GM23338 (cell line): ENCODE data around the gene NDEL1. TPM values are rescaled to one million over a fixed set of nuclear protein-coding genes. Genes with fewer than 3 reads are reported as not detected.
A peak's percentile ranks its signal among the peaks of the same experiment; 100 is the strongest.

ENCODE experiments used
- ATAC-seq: fragments of 200-7000 bp; cut with Tn5 transposase; 3 replicates; pipeline ENCODE4 v1.9.1; 2020
- DNase-seq: peaks from one replicate; pipeline ENCODE4 v3.0.0-alpha.2; 2015; ENCODE audit warnings: low spot score
- H2AFZ ChIP-seq: fragments of 200-600 bp; sonication (generic); 2 replicates; pipeline ENCODE4 v1.8.0; 2016; ENCODE audit warnings: antibody characterized with exemption, mild to moderate bottlenecking, moderate library complexity
- H3F3A ChIP-seq: fragments of 200-600 bp; sonication (generic); replicated peaks from 2 replicates; pipeline ENCODE4 v1.8.0; 2017; ENCODE audit warnings: antibody characterized with exemption, mixed run types, low read depth
- H3K27ac ChIP-seq: fragments of 200-600 bp; sonication (generic); 2 replicates; pipeline ENCODE4 v1.6.1; 2016; ENCODE audit warnings: low read depth
- H3K27me3 ChIP-seq: fragments of 200-600 bp; sonication (generic); 2 replicates; pipeline ENCODE4 v1.8.0; 2016; ENCODE audit warnings: mild to moderate bottlenecking, mixed run types, moderate library complexity; ENCODE audit not compliant: insufficient read depth
- H3K36me3 ChIP-seq: fragments of 200-600 bp; sonication (generic); 2 replicates; pipeline ENCODE4 v1.8.0; 2016; ENCODE audit warnings: mild to moderate bottlenecking; ENCODE audit not compliant: insufficient read depth
- H3K4me1 ChIP-seq: fragments of 200-600 bp; sonication (generic); 2 replicates; pipeline ENCODE4 v1.8.0; 2016; ENCODE audit warnings: mild to moderate bottlenecking, moderate library complexity; ENCODE audit not compliant: insufficient read depth
- H3K4me2 ChIP-seq: fragments of 200-600 bp; sonication (generic); 2 replicates; pipeline ENCODE4 v1.7.1; 2017; ENCODE audit warnings: mixed run types
- H3K4me3 ChIP-seq: fragments of 200-600 bp; sonication (generic); 2 replicates; pipeline ENCODE4 v1.6.1; 2016; ENCODE audit warnings: mixed run types
- H3K79me2 ChIP-seq: fragments of 200-600 bp; sonication (generic); replicated peaks from 2 replicates; pipeline ENCODE4 v1.8.0; 2017; ENCODE audit warnings: mild to moderate bottlenecking; ENCODE audit not compliant: insufficient read depth
- H3K9me2 ChIP-seq: fragments of 200-600 bp; sonication (generic); 2 replicates; pipeline ENCODE4 v1.8.0; 2017; ENCODE audit not compliant: insufficient read depth
- H4K20me1 ChIP-seq: fragments of 200-600 bp; sonication (generic); replicated peaks from 2 replicates; pipeline ENCODE4 v1.8.0; 2017; ENCODE audit warnings: mild to moderate bottlenecking; ENCODE audit not compliant: insufficient read depth
- H3K27ac Mint-ChIP-seq: 2 replicates; pipeline ENCODE4 v1.8.0; 2020; ENCODE audit warnings: inconsistent platforms, mild to moderate bottlenecking, moderate library complexity, mixed read lengths
- H3K27me3 Mint-ChIP-seq: 3 replicates; pipeline ENCODE4 v1.8.0; 2022; ENCODE audit warnings: low read depth, mild to moderate bottlenecking, moderate library complexity, mixed read lengths, inconsistent platforms; ENCODE audit not compliant: insufficient read depth, poor library complexity
- H3K36me3 Mint-ChIP-seq: 3 replicates; pipeline ENCODE4 v1.8.0; 2021; ENCODE audit warnings: low read depth, mild to moderate bottlenecking, inconsistent platforms, moderate library complexity, mixed read lengths
- H3K4me1 Mint-ChIP-seq: 3 replicates; pipeline ENCODE4 v1.8.0; 2020; ENCODE audit warnings: mild to moderate bottlenecking, inconsistent platforms, mixed read lengths
- H3K4me3 Mint-ChIP-seq: 3 replicates; pipeline ENCODE4 v1.8.0; 2021; ENCODE audit warnings: moderate library complexity, mild to moderate bottlenecking, inconsistent platforms, mixed read lengths
- H3K9me3 Mint-ChIP-seq: 3 replicates; pipeline ENCODE4 v1.8.0; 2020; ENCODE audit warnings: moderate library complexity, mild to moderate bottlenecking, inconsistent platforms, mixed read lengths
- CREB1 ChIP-seq: fragments of 250-450 bp; sonication (Bioruptor Pico); IDR thresholded peaks from 2 replicates; pipeline ENCODE4 v1.5.0; 2020; ENCODE audit warnings: low read depth, mild to moderate bottlenecking, moderate library complexity
- EZH2 ChIP-seq: fragments of 200-600 bp; sonication (generic); IDR thresholded peaks from one replicate; pipeline ENCODE4 v1.8.0; 2017; ENCODE audit warnings: antibody characterized with exemption, mild to moderate bottlenecking, low read depth; ENCODE audit not compliant: unreplicated experiment
- EZH2phosphoT487 ChIP-seq: fragments of 200-600 bp; sonication (generic); IDR thresholded peaks from one replicate; pipeline ENCODE4 v1.8.1; 2018; ENCODE audit warnings: antibody characterized with exemption; ENCODE audit not compliant: unreplicated experiment
- JUNB ChIP-seq: IDR thresholded peaks from one replicate; pipeline ENCODE4 v1.6.1; 2016; ENCODE audit warnings: antibody characterized with exemption; ENCODE audit not compliant: unreplicated experiment
- NANOG ChIP-seq: IDR thresholded peaks from 2 replicates; pipeline ENCODE4 v1.6.1; 2016; ENCODE audit warnings: antibody characterized with exemption, borderline replicate concordance
- POLR2AphosphoS5 ChIP-seq: IDR thresholded peaks from 2 replicates; pipeline ENCODE4 v1.6.1; 2016; ENCODE audit warnings: antibody characterized with exemption, low read depth
- STAT1 ChIP-seq: IDR thresholded peaks from one replicate; pipeline ENCODE4 v1.6.1; 2016; ENCODE audit warnings: antibody characterized with exemption; ENCODE audit not compliant: unreplicated experiment
- ZNF114 ChIP-seq: fragments of 250-450 bp; sonication (Bioruptor Pico); IDR thresholded peaks from 2 replicates; pipeline ENCODE4 v1.5.0; 2020; ENCODE audit warnings: mild to moderate bottlenecking, moderate library complexity
- ZNF331 ChIP-seq: fragments of 250-450 bp; sonication (Bioruptor Pico); IDR thresholded peaks from 2 replicates; pipeline ENCODE4 v1.5.0; 2020; ENCODE audit warnings: low read depth, mild to moderate bottlenecking, moderate library complexity
- polyA plus RNA-seq: library from polyadenylated mRNA; unstranded; fragments of >200 nt; fragmentation: Nextera tagmentation; extraction: Ambion mirVana; gene quantifications from 2 replicates; pipeline ENCODE4 v1.2.1, GENCODE V29; 2016
- total RNA-seq: library from RNA; depleted of rRNA; stranded (reverse); fragments of >200 nt; shearing (Covaris generic); gene quantifications from 2 replicates; pipeline ENCODE4 v1.2.3, GENCODE V29; 2014
- TF ChIP-seq, protein P1 (sequence below), 2 experiments: fragments of 200-600 bp in 1 of 2; sonication (generic) in 1 of 2; conservative IDR thresholded peaks; 2 replicates each; pipeline versions ENCODE4 v1.5.1 to v1.6.1; 2016 to 2017; ENCODE audit warnings: antibody characterized with exemption in 2 of 2, low read depth in 2 of 2, mild to moderate bottlenecking in 2 of 2, moderate library complexity in 1 of 2
- TF ChIP-seq, protein P2 (sequence below): IDR thresholded peaks from one replicate; pipeline ENCODE4 v1.6.1; 2018; ENCODE audit warnings: antibody characterized with exemption; ENCODE audit not compliant: unreplicated experiment
- TF ChIP-seq, protein P3 (sequence below): IDR thresholded peaks from 2 replicates; pipeline ENCODE4 v1.6.1; 2016; ENCODE audit warnings: antibody characterized with exemption
- TF ChIP-seq, protein P4 (sequence below): fragments of 250-450 bp; sonication (Bioruptor Pico); IDR thresholded peaks from 2 replicates; pipeline ENCODE4 v1.5.0; 2020; ENCODE audit warnings: mild to moderate bottlenecking, moderate library complexity

The NDEL1 gene
- total and polyA plus RNA-seq, 2 experiments from 2014 or later: 21.2 to 26.0 TPM

DNA sequence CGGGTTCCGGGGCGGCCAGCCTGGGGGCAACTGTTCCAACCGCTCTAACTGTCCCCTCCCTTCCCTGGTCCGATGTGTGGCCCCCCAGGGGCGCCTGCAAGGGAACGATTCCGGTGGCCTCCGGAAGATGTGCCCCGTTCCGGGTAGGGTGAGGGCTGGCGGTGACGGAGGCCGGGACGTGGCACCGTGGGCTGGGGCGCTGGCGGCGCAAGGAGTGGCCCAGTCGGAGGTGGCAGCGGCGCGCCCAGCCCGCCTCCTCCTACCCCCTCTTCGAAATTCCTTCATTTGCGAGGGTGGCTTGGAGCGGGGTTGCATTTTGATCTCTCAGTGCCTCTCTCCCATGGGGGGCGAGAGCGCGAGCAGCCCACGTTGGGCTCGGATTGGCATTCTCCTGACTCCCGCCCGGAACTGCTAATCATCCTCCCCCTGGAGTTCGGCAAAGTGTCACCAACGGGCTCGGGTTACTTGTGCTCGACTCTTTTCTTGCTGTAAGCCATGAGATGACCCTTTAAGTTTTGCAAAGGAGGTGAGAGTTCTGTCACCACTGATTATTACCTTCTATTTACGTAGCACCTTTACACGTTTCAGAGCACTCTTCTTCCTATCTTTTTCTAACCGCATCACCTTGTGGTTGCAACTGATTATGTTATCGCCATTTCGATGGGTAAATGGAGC, 622 bp downstream of the NDEL1 start:
- Histone ChIP-seq H3K79me2 (peaks cover 48% of the 10 kb centered on the region), H3K4me2 (peak overlapping the region; percentile 72), H3F3A (no peaks in the 10 kb centered on the region), H2AFZ (peak overlapping the region; percentile 77), H3K9me2 (no peaks in the 10 kb centered on the region), H3K27ac (peak overlapping the region; percentile 90), H3K36me3 (no peaks in the 10 kb centered on the region), H3K4me3 (peak overlapping the region; percentile 96), H3K27me3 (no peaks in the 10 kb centered on the region), H3K4me1 (peaks cover 7% of the 10 kb centered on the region), H4K20me1 (peaks cover 5% of the 10 kb centered on the region; the same call in 1 of the 2 replicates)
- peaks cover 7% of the 10 kb centered on the region; the same call in 2 of the 3 replicates for H3K4me1 Mint-ChIP-seq
- peak; percentile 83 for DNase-seq
- TF ChIP-seq EZH2phosphoT487 (no peak), ZNF331 (no peak), ZNF114 (no peak), CREB1 (CRISPR knock-in tag) (no peak), EZH2 (no peak), STAT1 (no peak), JUNB (no peak), NANOG (no peak), POLR2AphosphoS5 (no peak)
- TF ChIP-seq, protein P1, sequence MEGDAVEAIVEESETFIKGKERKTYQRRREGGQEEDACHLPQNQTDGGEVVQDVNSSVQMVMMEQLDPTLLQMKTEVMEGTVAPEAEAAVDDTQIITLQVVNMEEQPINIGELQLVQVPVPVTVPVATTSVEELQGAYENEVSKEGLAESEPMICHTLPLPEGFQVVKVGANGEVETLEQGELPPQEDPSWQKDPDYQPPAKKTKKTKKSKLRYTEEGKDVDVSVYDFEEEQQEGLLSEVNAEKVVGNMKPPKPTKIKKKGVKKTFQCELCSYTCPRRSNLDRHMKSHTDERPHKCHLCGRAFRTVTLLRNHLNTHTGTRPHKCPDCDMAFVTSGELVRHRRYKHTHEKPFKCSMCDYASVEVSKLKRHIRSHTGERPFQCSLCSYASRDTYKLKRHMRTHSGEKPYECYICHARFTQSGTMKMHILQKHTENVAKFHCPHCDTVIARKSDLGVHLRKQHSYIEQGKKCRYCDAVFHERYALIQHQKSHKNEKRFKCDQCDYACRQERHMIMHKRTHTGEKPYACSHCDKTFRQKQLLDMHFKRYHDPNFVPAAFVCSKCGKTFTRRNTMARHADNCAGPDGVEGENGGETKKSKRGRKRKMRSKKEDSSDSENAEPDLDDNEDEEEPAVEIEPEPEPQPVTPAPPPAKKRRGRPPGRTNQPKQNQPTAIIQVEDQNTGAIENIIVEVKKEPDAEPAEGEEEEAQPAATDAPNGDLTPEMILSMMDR (conservative IDR thresholded peaks at IDR 0.05; ENCODE audit: low read depth in 2 of 2): no peak
- TF ChIP-seq, protein P2, sequence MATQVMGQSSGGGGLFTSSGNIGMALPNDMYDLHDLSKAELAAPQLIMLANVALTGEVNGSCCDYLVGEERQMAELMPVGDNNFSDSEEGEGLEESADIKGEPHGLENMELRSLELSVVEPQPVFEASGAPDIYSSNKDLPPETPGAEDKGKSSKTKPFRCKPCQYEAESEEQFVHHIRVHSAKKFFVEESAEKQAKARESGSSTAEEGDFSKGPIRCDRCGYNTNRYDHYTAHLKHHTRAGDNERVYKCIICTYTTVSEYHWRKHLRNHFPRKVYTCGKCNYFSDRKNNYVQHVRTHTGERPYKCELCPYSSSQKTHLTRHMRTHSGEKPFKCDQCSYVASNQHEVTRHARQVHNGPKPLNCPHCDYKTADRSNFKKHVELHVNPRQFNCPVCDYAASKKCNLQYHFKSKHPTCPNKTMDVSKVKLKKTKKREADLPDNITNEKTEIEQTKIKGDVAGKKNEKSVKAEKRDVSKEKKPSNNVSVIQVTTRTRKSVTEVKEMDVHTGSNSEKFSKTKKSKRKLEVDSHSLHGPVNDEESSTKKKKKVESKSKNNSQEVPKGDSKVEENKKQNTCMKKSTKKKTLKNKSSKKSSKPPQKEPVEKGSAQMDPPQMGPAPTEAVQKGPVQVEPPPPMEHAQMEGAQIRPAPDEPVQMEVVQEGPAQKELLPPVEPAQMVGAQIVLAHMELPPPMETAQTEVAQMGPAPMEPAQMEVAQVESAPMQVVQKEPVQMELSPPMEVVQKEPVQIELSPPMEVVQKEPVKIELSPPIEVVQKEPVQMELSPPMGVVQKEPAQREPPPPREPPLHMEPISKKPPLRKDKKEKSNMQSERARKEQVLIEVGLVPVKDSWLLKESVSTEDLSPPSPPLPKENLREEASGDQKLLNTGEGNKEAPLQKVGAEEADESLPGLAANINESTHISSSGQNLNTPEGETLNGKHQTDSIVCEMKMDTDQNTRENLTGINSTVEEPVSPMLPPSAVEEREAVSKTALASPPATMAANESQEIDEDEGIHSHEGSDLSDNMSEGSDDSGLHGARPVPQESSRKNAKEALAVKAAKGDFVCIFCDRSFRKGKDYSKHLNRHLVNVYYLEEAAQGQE: no peak
- TF ChIP-seq, protein P3, sequence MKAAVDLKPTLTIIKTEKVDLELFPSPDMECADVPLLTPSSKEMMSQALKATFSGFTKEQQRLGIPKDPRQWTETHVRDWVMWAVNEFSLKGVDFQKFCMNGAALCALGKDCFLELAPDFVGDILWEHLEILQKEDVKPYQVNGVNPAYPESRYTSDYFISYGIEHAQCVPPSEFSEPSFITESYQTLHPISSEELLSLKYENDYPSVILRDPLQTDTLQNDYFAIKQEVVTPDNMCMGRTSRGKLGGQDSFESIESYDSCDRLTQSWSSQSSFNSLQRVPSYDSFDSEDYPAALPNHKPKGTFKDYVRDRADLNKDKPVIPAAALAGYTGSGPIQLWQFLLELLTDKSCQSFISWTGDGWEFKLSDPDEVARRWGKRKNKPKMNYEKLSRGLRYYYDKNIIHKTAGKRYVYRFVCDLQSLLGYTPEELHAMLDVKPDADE: no peak
- TF ChIP-seq, protein P4, sequence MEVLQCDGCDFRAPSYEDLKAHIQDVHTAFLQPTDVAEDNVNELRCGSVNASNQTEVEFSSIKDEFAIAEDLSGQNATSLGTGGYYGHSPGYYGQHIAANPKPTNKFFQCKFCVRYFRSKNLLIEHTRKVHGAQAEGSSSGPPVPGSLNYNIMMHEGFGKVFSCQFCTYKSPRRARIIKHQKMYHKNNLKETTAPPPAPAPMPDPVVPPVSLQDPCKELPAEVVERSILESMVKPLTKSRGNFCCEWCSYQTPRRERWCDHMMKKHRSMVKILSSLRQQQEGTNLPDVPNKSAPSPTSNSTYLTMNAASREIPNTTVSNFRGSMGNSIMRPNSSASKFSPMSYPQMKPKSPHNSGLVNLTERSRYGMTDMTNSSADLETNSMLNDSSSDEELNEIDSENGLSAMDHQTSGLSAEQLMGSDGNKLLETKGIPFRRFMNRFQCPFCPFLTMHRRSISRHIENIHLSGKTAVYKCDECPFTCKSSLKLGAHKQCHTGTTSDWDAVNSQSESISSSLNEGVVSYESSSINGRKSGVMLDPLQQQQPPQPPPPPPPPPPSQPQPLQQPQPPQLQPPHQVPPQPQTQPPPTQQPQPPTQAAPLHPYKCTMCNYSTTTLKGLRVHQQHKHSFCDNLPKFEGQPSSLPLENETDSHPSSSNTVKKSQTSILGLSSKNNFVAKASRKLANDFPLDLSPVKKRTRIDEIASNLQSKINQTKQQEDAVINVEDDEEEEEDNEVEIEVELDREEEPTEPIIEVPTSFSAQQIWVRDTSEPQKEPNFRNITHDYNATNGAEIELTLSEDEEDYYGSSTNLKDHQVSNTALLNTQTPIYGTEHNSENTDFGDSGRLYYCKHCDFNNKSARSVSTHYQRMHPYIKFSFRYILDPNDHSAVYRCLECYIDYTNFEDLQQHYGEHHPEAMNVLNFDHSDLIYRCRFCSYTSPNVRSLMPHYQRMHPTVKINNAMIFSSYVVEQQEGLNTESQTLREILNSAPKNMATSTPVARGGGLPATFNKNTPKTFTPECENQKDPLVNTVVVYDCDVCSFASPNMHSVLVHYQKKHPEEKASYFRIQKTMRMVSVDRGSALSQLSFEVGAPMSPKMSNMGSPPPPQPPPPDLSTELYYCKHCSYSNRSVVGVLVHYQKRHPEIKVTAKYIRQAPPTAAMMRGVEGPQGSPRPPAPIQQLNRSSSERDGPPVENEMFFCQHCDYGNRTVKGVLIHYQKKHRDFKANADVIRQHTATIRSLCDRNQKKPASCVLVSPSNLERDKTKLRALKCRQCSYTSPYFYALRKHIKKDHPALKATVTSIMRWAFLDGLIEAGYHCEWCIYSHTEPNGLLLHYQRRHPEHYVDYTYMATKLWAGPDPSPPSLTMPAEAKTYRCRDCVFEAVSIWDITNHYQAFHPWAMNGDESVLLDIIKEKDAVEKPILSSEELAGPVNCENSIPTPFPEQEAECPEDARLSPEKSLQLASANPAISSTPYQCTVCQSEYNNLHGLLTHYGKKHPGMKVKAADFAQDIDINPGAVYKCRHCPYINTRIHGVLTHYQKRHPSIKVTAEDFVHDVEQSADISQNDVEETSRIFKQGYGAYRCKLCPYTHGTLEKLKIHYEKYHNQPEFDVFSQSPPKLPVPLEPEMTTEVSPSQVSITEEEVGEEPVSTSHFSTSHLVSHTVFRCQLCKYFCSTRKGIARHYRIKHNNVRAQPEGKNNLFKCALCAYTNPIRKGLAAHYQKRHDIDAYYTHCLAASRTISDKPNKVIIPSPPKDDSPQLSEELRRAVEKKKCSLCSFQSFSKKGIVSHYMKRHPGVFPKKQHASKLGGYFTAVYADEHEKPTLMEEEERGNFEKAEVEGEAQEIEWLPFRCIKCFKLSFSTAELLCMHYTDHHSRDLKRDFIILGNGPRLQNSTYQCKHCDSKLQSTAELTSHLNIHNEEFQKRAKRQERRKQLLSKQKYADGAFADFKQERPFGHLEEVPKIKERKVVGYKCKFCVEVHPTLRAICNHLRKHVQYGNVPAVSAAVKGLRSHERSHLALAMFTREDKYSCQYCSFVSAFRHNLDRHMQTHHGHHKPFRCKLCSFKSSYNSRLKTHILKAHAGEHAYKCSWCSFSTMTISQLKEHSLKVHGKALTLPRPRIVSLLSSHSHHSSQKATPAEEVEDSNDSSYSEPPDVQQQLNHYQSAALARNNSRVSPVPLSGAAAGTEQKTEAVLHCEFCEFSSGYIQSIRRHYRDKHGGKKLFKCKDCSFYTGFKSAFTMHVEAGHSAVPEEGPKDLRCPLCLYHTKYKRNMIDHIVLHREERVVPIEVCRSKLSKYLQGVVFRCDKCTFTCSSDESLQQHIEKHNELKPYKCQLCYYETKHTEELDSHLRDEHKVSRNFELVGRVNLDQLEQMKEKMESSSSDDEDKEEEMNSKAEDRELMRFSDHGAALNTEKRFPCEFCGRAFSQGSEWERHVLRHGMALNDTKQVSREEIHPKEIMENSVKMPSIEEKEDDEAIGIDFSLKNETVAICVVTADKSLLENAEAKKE (CRISPR knock-in tag): no peak
- H3K4me3 Mint-ChIP-seq: peak overlapping the region; percentile 85
- peak; percentile 72 for ATAC-seq
- H3K9me3 Mint-ChIP-seq: no peaks in the 10 kb centered on the region
- peaks cover 5% of the 10 kb centered on the region; the same call in 2 of the 3 replicates for H3K36me3 Mint-ChIP-seq
- H3K27me3 Mint-ChIP-seq: peaks cover 2% of the 10 kb centered on the region
- peak overlapping the region; percentile 97 for H3K27ac Mint-ChIP-seq
